Fibroblast of lung (primary cell): ENCODE data around the gene TSEN54. TPM values are rescaled to one million over a fixed set of nuclear protein-coding genes. Genes with fewer than 3 reads are reported as not detected.

ENCODE experiments used
- DNase-seq, 2 donors: peaks; one replicate each; pipeline versions ENCODE4 v3.0.0 to v3.0.0-alpha.2; 2010; ENCODE audit warnings: low read depth in 2 of 2
- H2AFZ ChIP-seq: 2 replicates; pipeline ENCODE4 v1.5.1; 2012; ENCODE audit warnings: low read length, control low read depth, inconsistent platforms
- H3K27ac ChIP-seq: 2 replicates; pipeline ENCODE4 v1.5.1; 2011; ENCODE audit warnings: low read length, control low read depth; ENCODE audit not compliant: insufficient read depth
- H3K27me3 ChIP-seq: 2 replicates; pipeline ENCODE4 v1.5.1; 2011; ENCODE audit warnings: mild to moderate bottlenecking, low read length; ENCODE audit not compliant: control insufficient read depth, insufficient read depth
- H3K36me3 ChIP-seq: 2 replicates; pipeline ENCODE4 v1.5.1; 2011; ENCODE audit warnings: low read length; ENCODE audit not compliant: control insufficient read depth, insufficient read depth
- H3K4me1 ChIP-seq: 2 replicates; pipeline ENCODE4 v1.5.1; 2011; ENCODE audit warnings: low read length; ENCODE audit not compliant: control insufficient read depth, insufficient read depth; ENCODE audit errors: extremely low read depth
- H3K4me2 ChIP-seq: 2 replicates; pipeline ENCODE4 v1.5.1; 2011; ENCODE audit warnings: low read length, control low read depth; ENCODE audit not compliant: insufficient read depth; ENCODE audit errors: extremely low read depth
- H3K4me3 ChIP-seq, 4 experiments: fragments of 200-600 bp in 1 of 4; sonication (generic) in 1 of 4; replicated peaks in 1 of 4; 2 replicates each; pipeline ENCODE4 v1.5.1; 2011 to 2016; ENCODE audit warnings: low read length in 4 of 4, low read depth in 3 of 4, mild to moderate bottlenecking in 3 of 4, control low read depth in 2 of 4, inconsistent platforms in 1 of 4, mixed read lengths in 1 of 4; ENCODE audit not compliant: insufficient read depth in 1 of 4; ENCODE audit errors: control extremely low read depth in 1 of 4
- H3K79me2 ChIP-seq: 2 replicates; pipeline ENCODE4 v1.5.1; 2012; ENCODE audit warnings: mild to moderate bottlenecking, low read length, inconsistent platforms; ENCODE audit not compliant: control insufficient read depth, insufficient read depth
- H3K9ac ChIP-seq: 2 replicates; pipeline ENCODE4 v1.5.1; 2011; ENCODE audit warnings: mild to moderate bottlenecking, low read length, control low read depth; ENCODE audit not compliant: insufficient read depth
- H3K9me3 ChIP-seq: 2 replicates; pipeline ENCODE4 v1.5.1; 2012; ENCODE audit warnings: low read depth, low read length; ENCODE audit not compliant: control insufficient read depth, insufficient read depth
- H4K20me1 ChIP-seq: 2 replicates; pipeline ENCODE4 v1.5.1; 2011; ENCODE audit warnings: low read length; ENCODE audit not compliant: control insufficient read depth, insufficient read depth; ENCODE audit errors: extremely low read depth
- CTCF ChIP-seq, 2 donors: IDR thresholded peaks in 1 of 2; conservative IDR thresholded peaks in 1 of 2; 1 replicate in 1 of 2; 2 replicates in 1 of 2; pipeline ENCODE4 v1.5.1; 2011 to 2012; ENCODE audit warnings: low read length in 2 of 2, control low read depth in 1 of 2, inconsistent platforms in 1 of 2, low read depth in 1 of 2, mild to moderate bottlenecking in 1 of 2
- EZH2 ChIP-seq: IDR thresholded peaks from 2 replicates; pipeline ENCODE4 v1.5.1; 2012; ENCODE audit warnings: low read length, control low read depth, mild to moderate bottlenecking; ENCODE audit errors: missing control alignments
- polyA plus RNA-seq, 2 donors: library from polyadenylated mRNA; depleted of rRNA in 1 of 2; stranded (reverse) in 1 of 2; unstranded in 1 of 2; fragments of >200 nt; gene quantifications; 2 replicates each; pipeline ENCODE4 v1.2.1, GENCODE V29; 2011 to 2012; ENCODE audit warnings: missing spikeins in 1 of 2
- total RNA-seq: library from RNA; depleted of rRNA; stranded (reverse); fragments of >200 nt; gene quantifications from 2 replicates; pipeline ENCODE4 v1.2.1, GENCODE V29; 2014

The TSEN54 gene
- total and polyA plus RNA-seq, 2 donors (not counting 1 experiment from before 2014, with no cell fraction given), result 5.3 to 7.8 TPM

- Histone ChIP-seq H3K4me1 (peaks cover 3% of the 10 kb centered on the region), H2AFZ (peak overlapping the region; percentile 23), H3K9me3 (no peaks in the 10 kb centered on the region), H3K4me3 (peak overlapping the region; percentile 70 to 87 (median 76)), H3K27me3 (no peaks in the 10 kb centered on the region), H3K36me3 (peaks cover 1% of the 10 kb centered on the region), H4K20me1 (no peaks in the 10 kb centered on the region), H3K4me2 (peak overlapping the region; percentile 91), H3K79me2 (peaks cover 2% of the 10 kb centered on the region), H3K27ac (peak overlapping the region; percentile 42), H3K9ac (peak overlapping the region; percentile 65)
- TF ChIP-seq CTCF (conservative IDR thresholded peaks at IDR 0.05 in 1 of 2, IDR thresholded peaks at IDR 0.05 in 1 of 2; ENCODE audit: low read depth in 1 of 2, low read length in 2 of 2), result no peak
- TF ChIP-seq EZH2, result no peak
- peak in 1 of 2 donors; percentile 32 for DNase-seq
These were observed 1.3 kb upstream of the TSEN54 start for GRCh38 chr17:75514919-75515495.

- peak within 1 kb of the TSS; percentile 42 for H3K27ac ChIP-seq
- H3K4me2 ChIP-seq, result peak within 1 kb of the TSS; percentile 98
- H4K20me1 ChIP-seq, result no peaks in the 10 kb centered on the region
- peak within 1 kb of the TSS; percentile 92 for H2AFZ ChIP-seq
- peaks cover 3% of the 10 kb centered on the region for H3K4me1 ChIP-seq
- H3K9ac ChIP-seq, result peak within 1 kb of the TSS; percentile 65
- peak; percentile 82 to 91 for DNase-seq
- H3K79me2 ChIP-seq, result peaks cover 2% of the 10 kb centered on the region
- H3K36me3 ChIP-seq, result peaks cover 1% of the 10 kb centered on the region
- H3K9me3 ChIP-seq, result no peaks in the 10 kb centered on the region
- H3K27me3 ChIP-seq, result no peaks in the 10 kb centered on the region
- TF ChIP-seq EZH2, result no peak
- peak; percentile 71 to 93 for TF ChIP-seq CTCF (conservative IDR thresholded peaks at IDR 0.05 in 1 of 2, IDR thresholded peaks at IDR 0.05 in 1 of 2; ENCODE audit: low read depth in 1 of 2, low read length in 2 of 2)
- H3K4me3 ChIP-seq, result peak within 1 kb of the TSS; percentile 70 to 87 (median 78)
These were observed 653 bp upstream of the TSEN54 start, which contains the start of gene CASKIN2 for GRCh38 chr17:75515496-75516254. CASKIN2 (minus strand) TSS chr17:75515537; CDS start chr17:75513804, 1,733 bp downstream.

- Histone ChIP-seq H3K9ac (peak overlapping the region; percentile 55), H3K9me3 (no peaks in the 10 kb centered on the region), H3K27me3 (no peaks in the 10 kb centered on the region), H3K36me3 (peaks cover 1% of the 10 kb centered on the region), H2AFZ (peak overlapping the region; percentile 49), H3K4me1 (peaks cover 3% of the 10 kb centered on the region), H3K4me2 (peak overlapping the region; percentile 88), H3K4me3 (peak overlapping the region; percentile 63 to 87 (median 74)), H3K79me2 (peaks cover 2% of the 10 kb centered on the region), H3K27ac (no peak overlapping the region), H4K20me1 (no peaks in the 10 kb centered on the region)
- DNase-seq, result peak; percentile 10 to 22
- TF ChIP-seq EZH2 (no peak), CTCF (conservative IDR thresholded peaks at IDR 0.05 in 1 of 2, IDR thresholded peaks at IDR 0.05 in 1 of 2; ENCODE audit: low read depth in 1 of 2, low read length in 2 of 2) (no peak)
These were observed 430 bp downstream of the TSEN54 start for GRCh38 chr17:75516619-75517296.
